ENCODE data around the gene SYT2. TPM values are rescaled to one million over a fixed set of nuclear protein-coding genes. Genes with fewer than 3 reads are reported as not detected.
A peak's percentile ranks its signal among the peaks of the same experiment; 100 is the strongest.

SYT2 gene
- total RNA-seq, 1 experiment from 2014 or later, result not detected

- H3K4me1 ChIP-seq (ENCODE audit: control insufficient read depth in 1 of 2, insufficient read depth in 2 of 2, low read length in 2 of 2), result peaks cover 25 to 81% of the 10 kb centered on the region in 2 experiments
- peak overlapping the region; percentile 73 for H3K4me2 ChIP-seq (ENCODE audit: low read length)
- H3K36me3 ChIP-seq (ENCODE audit: control insufficient read depth in 1 of 2, insufficient read depth in 2 of 2, low read length in 2 of 2), result no peaks in the 10 kb centered on the region
- no peaks in the 10 kb centered on the region for H3K79me2 ChIP-seq (ENCODE audit: insufficient read depth, low read length)
- 0 out of 2 replicates have a peak overlapping the region, but pooled peaks have one; percentile 34 for H3K9ac ChIP-seq (ENCODE audit: low read length)
- RAD21 ChIA-PET (ENCODE audit: low non-redundant PET in 1 of 2, low total read pairs in 2 of 2, uncharacterized antibody in 2 of 2, unreplicated experiment in 2 of 2), result no interaction called here
- H3K9me3 ChIP-seq (ENCODE audit: control insufficient read depth in 1 of 2, insufficient read depth in 1 of 2, low read depth in 1 of 2, low read length in 2 of 2), result no peaks in the 10 kb centered on the region
- no TSS peak for BruUV-seq (replicated peaks)
- POLR2A ChIA-PET, result no interaction called here
- DNase-seq (ENCODE audit: low read depth, low spot score) (no peak), ATAC-seq (no peak)
- H3K9me2 ChIP-seq (ENCODE audit: insufficient read depth), result no peaks in the 10 kb centered on the region
- intact Hi-C loops (cut with micrococcal nuclease), result no loop called here
- no peaks in the 10 kb centered on the region for H4K20me1 ChIP-seq (ENCODE audit: insufficient read depth)
- H3K4me3 ChIP-seq (replicated peaks in 1 of 2; ENCODE audit: low read depth in 1 of 2, low read length in 2 of 2), result no peak overlapping the region
- H3K27me3 ChIP-seq (ENCODE audit: insufficient read depth, low read length), result no peaks in the 10 kb centered on the region
- H3K27ac ChIP-seq (ENCODE audit: low read depth, low read length), result no peak overlapping the region
- H2AFZ ChIP-seq (ENCODE audit: low read depth, low read length, poor library complexity, severe bottlenecking), result no peak overlapping the region
- TF ChIP-seq YY1 (IDR thresholded peaks at IDR 0.05; ENCODE audit: extremely low read depth, insufficient replicate concordance, low read depth, low read length) (no peak), CEBPB (IDR thresholded peaks at IDR 0.05; ENCODE audit: low read depth) (no peak), EZH2 (IDR thresholded peaks at IDR 0.05) (no peak), SP1 (IDR thresholded peaks at IDR 0.05; ENCODE audit: low read depth) (no peak), ZNF274 (IDR thresholded peaks at IDR 0.05; ENCODE audit: low read depth, low read length) (no peak), ZFX (IDR thresholded peaks at IDR 0.05) (no peak), POLR2AphosphoS5 (IDR thresholded peaks at IDR 0.05; ENCODE audit: low read depth, low read length) (no peak), EZH2phosphoT487 (IDR thresholded peaks at IDR 0.05; ENCODE audit: borderline replicate concordance) (no peak), CBX3 (IDR thresholded peaks at IDR 0.05; ENCODE audit: low read depth) (no peak), POLR2A (IDR thresholded peaks at IDR 0.05; ENCODE audit: borderline replicate concordance, extremely low read depth, insufficient read depth, insufficient read length) (no peak), RAD21 (IDR thresholded peaks at IDR 0.05; ENCODE audit: low read depth) (no peak), JUND (IDR thresholded peaks at IDR 0.05) (no peak), ELF1 (IDR thresholded peaks at IDR 0.05; ENCODE audit: borderline replicate concordance, low read depth) (no peak)
- TF ChIP-seq, protein P1, sequence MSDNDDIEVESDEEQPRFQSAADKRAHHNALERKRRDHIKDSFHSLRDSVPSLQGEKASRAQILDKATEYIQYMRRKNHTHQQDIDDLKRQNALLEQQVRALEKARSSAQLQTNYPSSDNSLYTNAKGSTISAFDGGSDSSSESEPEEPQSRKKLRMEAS (IDR thresholded peaks at IDR 0.05), result no peak
- TF ChIP-seq, protein P2, sequence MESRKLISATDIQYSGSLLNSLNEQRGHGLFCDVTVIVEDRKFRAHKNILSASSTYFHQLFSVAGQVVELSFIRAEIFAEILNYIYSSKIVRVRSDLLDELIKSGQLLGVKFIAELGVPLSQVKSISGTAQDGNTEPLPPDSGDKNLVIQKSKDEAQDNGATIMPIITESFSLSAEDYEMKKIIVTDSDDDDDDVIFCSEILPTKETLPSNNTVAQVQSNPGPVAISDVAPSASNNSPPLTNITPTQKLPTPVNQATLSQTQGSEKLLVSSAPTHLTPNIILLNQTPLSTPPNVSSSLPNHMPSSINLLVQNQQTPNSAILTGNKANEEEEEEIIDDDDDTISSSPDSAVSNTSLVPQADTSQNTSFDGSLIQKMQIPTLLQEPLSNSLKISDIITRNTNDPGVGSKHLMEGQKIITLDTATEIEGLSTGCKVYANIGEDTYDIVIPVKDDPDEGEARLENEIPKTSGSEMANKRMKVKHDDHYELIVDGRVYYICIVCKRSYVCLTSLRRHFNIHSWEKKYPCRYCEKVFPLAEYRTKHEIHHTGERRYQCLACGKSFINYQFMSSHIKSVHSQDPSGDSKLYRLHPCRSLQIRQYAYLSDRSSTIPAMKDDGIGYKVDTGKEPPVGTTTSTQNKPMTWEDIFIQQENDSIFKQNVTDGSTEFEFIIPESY (IDR thresholded peaks at IDR 0.05; ENCODE audit: extremely low read depth, insufficient replicate concordance, low read length), result no peak
- TF ChIP-seq, protein P3, sequence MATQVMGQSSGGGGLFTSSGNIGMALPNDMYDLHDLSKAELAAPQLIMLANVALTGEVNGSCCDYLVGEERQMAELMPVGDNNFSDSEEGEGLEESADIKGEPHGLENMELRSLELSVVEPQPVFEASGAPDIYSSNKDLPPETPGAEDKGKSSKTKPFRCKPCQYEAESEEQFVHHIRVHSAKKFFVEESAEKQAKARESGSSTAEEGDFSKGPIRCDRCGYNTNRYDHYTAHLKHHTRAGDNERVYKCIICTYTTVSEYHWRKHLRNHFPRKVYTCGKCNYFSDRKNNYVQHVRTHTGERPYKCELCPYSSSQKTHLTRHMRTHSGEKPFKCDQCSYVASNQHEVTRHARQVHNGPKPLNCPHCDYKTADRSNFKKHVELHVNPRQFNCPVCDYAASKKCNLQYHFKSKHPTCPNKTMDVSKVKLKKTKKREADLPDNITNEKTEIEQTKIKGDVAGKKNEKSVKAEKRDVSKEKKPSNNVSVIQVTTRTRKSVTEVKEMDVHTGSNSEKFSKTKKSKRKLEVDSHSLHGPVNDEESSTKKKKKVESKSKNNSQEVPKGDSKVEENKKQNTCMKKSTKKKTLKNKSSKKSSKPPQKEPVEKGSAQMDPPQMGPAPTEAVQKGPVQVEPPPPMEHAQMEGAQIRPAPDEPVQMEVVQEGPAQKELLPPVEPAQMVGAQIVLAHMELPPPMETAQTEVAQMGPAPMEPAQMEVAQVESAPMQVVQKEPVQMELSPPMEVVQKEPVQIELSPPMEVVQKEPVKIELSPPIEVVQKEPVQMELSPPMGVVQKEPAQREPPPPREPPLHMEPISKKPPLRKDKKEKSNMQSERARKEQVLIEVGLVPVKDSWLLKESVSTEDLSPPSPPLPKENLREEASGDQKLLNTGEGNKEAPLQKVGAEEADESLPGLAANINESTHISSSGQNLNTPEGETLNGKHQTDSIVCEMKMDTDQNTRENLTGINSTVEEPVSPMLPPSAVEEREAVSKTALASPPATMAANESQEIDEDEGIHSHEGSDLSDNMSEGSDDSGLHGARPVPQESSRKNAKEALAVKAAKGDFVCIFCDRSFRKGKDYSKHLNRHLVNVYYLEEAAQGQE (IDR thresholded peaks at IDR 0.05; ENCODE audit: low read depth), result no peak
- CTCF ChIA-PET, result interaction anchor here (1.2 kb wide), 1 partner anchor 248 kb away, joined by 3 read pairs; no protein-coding TSS in a partner anchor
These were observed 120.1 kb downstream of the SYT2 start for GRCh38 chr1:202590126-202590525.
